HEK293 (cell line): ENCODE data around the gene NUDT22.

Experiments used
- CTCF ChIA-PET: fragments of 350-600 bp; formaldehyde crosslinking; extraction: SDS; loops from one replicate; lab custom pipeline; 2021; ENCODE audit warnings: antibody characterized with exemption; lab: Yijun Ruan, JAX
- POLR2A ChIA-PET: fragments of 300-600 bp; formaldehyde crosslinking; extraction: SDS; loops from one replicate; lab custom pipeline; 2020; ENCODE audit warnings: antibody characterized with exemption, inconsistent platforms; lab: Yijun Ruan, JAX
- H3K27ac ChIP-seq: fragments of 200-500 bp; sonication (Bioruptor generic); 2 replicates; pipeline ENCODE4 v1.5.1; 2014; ENCODE audit warnings: low read depth, low read length, control low read depth, inconsistent platforms; ENCODE audit errors: extremely low read depth
- H3K36me3 ChIP-seq, 2 experiments: fragments of 200-500 bp in 1 of 2; sonication (Bioruptor generic) in 1 of 2; 1 replicate in 1 of 2; 2 replicates in 1 of 2; pipeline ENCODE4 v1.5.1; 2014 to 2017; ENCODE audit warnings: inconsistent platforms in 2 of 2, low read length in 2 of 2; ENCODE audit not compliant: control insufficient read depth in 2 of 2, insufficient read depth in 1 of 2
- H3K4me1 ChIP-seq: fragments of 200-500 bp; sonication (Bioruptor generic); 2 replicates; pipeline ENCODE4 v1.5.1; 2014; ENCODE audit warnings: mild to moderate bottlenecking, low read length, inconsistent platforms; ENCODE audit not compliant: control insufficient read depth, insufficient read depth
- H3K4me3 ChIP-seq: 2 replicates; pipeline ENCODE4 v1.5.1; 2011; ENCODE audit warnings: low read depth, mild to moderate bottlenecking, control low read depth, low read length, moderate library complexity
- H3K9me3 ChIP-seq: fragments of 200-500 bp; sonication (Bioruptor generic); 2 replicates; pipeline ENCODE4 v1.5.1; 2014; ENCODE audit warnings: low read depth, low read length, inconsistent platforms; ENCODE audit not compliant: control insufficient read depth, insufficient read depth
- IKZF3 ChIP-seq: fragments of 450-650 bp; IDR thresholded peaks from 2 replicates; pipeline ENCODE4 v1.5.0; 2018; ENCODE audit warnings: missing biosample characterization, mild to moderate bottlenecking, missing genetic modification characterization, moderate library complexity
- MEIS1 ChIP-seq: sonication (generic); formaldehyde crosslinking; IDR thresholded peaks from 2 replicates; pipeline ENCODE4 v1.8.1; 2022; ENCODE audit warnings: missing genetic modification reagents, mild to moderate bottlenecking, borderline replicate concordance
- SALL2 ChIP-seq: fragments of 450-650 bp; formaldehyde crosslinking; IDR thresholded peaks from 2 replicates; pipeline ENCODE4 v1.5.0; 2017; ENCODE audit warnings: missing biosample characterization, mild to moderate bottlenecking, missing genetic modification characterization, borderline replicate concordance
- TRIM28 ChIP-seq: IDR thresholded peaks from 2 replicates; pipeline ENCODE4 v1.6.1; 2011; ENCODE audit warnings: low read length, control low read depth, borderline replicate concordance
- ZIC2 ChIP-seq: fragments of 450-650 bp; formaldehyde crosslinking; IDR thresholded peaks from 2 replicates; pipeline ENCODE4 v1.5.1; 2016; ENCODE audit warnings: missing biosample characterization, missing genetic modification characterization
- ZNF23 ChIP-seq: fragments of 450-650 bp; formaldehyde crosslinking; IDR thresholded peaks from 2 replicates; pipeline ENCODE4 v1.5.1; 2016; ENCODE audit warnings: missing biosample characterization, missing genetic modification characterization, borderline replicate concordance
- ZNF354C ChIP-seq: fragments of 450-650 bp; formaldehyde crosslinking; IDR thresholded peaks from 2 replicates; pipeline ENCODE4 v1.5.1; 2016; ENCODE audit warnings: missing biosample characterization, missing genetic modification characterization, low read depth, borderline replicate concordance
- ZNF394 ChIP-seq: fragments of 450-650 bp; formaldehyde crosslinking; IDR thresholded peaks from 2 replicates; pipeline ENCODE4 v1.5.1; 2016; ENCODE audit warnings: missing biosample characterization, missing genetic modification characterization, mild to moderate bottlenecking, moderate library complexity, borderline replicate concordance
- ZNF449 ChIP-seq: fragments of 450-650 bp; formaldehyde crosslinking; IDR thresholded peaks from 2 replicates; pipeline ENCODE4 v1.5.1; 2017; ENCODE audit warnings: missing biosample characterization, mild to moderate bottlenecking, missing genetic modification characterization, moderate library complexity
- ZNF658 ChIP-seq: fragments of 450-650 bp; formaldehyde crosslinking; IDR thresholded peaks from 2 replicates; pipeline ENCODE4; 2016; ENCODE audit warnings: missing biosample characterization, missing genetic modification characterization
- ZSCAN23 ChIP-seq: fragments of 450-650 bp; formaldehyde crosslinking; IDR thresholded peaks from 2 replicates; pipeline ENCODE4 v1.5.1; 2016; ENCODE audit warnings: missing biosample characterization, missing genetic modification characterization
- ZSCAN30 ChIP-seq: fragments of 450-650 bp; IDR thresholded peaks from 2 replicates; pipeline ENCODE4 v1.5.1; 2018; ENCODE audit warnings: missing biosample characterization, mild to moderate bottlenecking, missing genetic modification characterization, moderate library complexity
- TF ChIP-seq, protein P1 (sequence below): fragments of 450-650 bp; formaldehyde crosslinking; IDR thresholded peaks from 2 replicates; pipeline ENCODE4 v1.5.1; 2016; ENCODE audit warnings: missing biosample characterization, missing genetic modification characterization, borderline replicate concordance
- TF ChIP-seq, protein P2 (sequence below): fragments of 450-650 bp; formaldehyde crosslinking; IDR thresholded peaks from 2 replicates; pipeline ENCODE4 v1.5.1; 2016; ENCODE audit warnings: missing biosample characterization, missing genetic modification characterization

Gene NUDT22

GRCh38 chr11:64231546-64231945, 5.5 kb downstream of the NUDT22 start:
- Histone ChIP-seq H3K36me3 (peaks cover 0 to 8% of the 10 kb centered on the region in 2 experiments; a peak in 1 of 3 replicates), H3K4me3 (no peak overlapping the region)
- POLR2A ChIA-PET: interaction anchor here (0.7 to 3.5 kb wide), 4 partner anchors 10 to 422 kb away, joined by 6 to 18 read pairs (median 8); partner anchors contain the start of genes FKBP2 and STIP1
- no peak for TF ChIP-seq IKZF3
- TF ChIP-seq SALL2 (tag by site-specific recombination): no peak
- no peak for TF ChIP-seq ZNF394 (tag by site-specific recombination)
- TF ChIP-seq ZNF658 (tag by site-specific recombination): no peak
- no peak for TF ChIP-seq TRIM28
- no peak for TF ChIP-seq ZNF449 (tag by site-specific recombination)
- no peak for TF ChIP-seq ZNF354C (tag by site-specific recombination)
- TF ChIP-seq, protein P1, sequence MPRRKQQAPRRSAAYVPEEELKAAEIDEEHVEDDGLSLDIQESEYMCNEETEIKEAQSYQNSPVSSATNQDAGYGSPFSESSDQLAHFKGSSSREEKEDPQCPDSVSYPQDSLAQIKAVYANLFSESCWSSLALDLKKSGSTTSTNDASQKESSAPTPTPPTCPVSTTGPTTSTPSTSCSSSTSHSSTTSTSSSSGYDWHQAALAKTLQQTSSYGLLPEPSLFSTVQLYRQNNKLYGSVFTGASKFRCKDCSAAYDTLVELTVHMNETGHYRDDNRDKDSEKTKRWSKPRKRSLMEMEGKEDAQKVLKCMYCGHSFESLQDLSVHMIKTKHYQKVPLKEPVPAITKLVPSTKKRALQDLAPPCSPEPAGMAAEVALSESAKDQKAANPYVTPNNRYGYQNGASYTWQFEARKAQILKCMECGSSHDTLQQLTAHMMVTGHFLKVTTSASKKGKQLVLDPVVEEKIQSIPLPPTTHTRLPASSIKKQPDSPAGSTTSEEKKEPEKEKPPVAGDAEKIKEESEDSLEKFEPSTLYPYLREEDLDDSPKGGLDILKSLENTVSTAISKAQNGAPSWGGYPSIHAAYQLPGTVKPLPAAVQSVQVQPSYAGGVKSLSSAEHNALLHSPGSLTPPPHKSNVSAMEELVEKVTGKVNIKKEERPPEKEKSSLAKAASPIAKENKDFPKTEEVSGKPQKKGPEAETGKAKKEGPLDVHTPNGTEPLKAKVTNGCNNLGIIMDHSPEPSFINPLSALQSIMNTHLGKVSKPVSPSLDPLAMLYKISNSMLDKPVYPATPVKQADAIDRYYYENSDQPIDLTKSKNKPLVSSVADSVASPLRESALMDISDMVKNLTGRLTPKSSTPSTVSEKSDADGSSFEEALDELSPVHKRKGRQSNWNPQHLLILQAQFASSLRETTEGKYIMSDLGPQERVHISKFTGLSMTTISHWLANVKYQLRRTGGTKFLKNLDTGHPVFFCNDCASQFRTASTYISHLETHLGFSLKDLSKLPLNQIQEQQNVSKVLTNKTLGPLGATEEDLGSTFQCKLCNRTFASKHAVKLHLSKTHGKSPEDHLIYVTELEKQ: no peak
- no peak for TF ChIP-seq MEIS1
- TF ChIP-seq, protein P2, sequence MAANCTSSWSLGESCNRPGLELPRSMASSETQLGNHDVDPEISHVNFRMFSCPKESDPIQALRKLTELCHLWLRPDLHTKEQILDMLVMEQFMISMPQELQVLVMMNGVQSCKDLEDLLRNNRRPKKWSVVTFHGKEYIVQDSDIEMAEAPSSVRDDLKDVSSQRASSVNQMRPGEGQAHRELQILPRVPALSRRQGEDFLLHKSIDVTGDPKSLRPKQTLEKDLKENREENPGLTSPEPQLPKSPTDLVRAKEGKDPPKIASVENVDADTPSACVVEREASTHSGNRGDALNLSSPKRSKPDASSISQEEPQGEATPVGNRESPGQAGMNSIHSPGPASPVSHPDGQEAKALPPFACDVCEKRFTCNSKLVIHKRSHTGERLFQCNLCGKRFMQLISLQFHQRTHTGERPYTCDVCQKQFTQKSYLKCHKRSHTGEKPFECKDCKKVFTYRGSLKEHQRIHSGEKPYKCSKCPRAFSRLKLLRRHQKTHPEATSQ: no peak
- TF ChIP-seq, all 188 proteins: peak for 0
- CTCF ChIA-PET: interaction anchor here (0.5 to 2.3 kb wide), 4 partner anchors 14 to 1445 kb away, joined by 3 to 12 read pairs (median 6); partner anchors contain the start of gene PLCB3
- no peaks in the 10 kb centered on the region for H3K4me1 ChIP-seq
- H3K9me3 ChIP-seq: no peaks in the 10 kb centered on the region
- H3K27ac ChIP-seq: no peak overlapping the region

GRCh38 chr11:64232182-64232966, 6.3 kb downstream of the NUDT22 start:
- H3K4me3 ChIP-seq: no peak overlapping the region
- TF ChIP-seq ZIC2 (tag by site-specific recombination): peak; percentile 44
- TF ChIP-seq ZSCAN23 (tag by site-specific recombination): no peak
- TF ChIP-seq ZNF23 (tag by site-specific recombination): no peak
- TF ChIP-seq ZSCAN30 (tag by site-specific recombination): no peak
- peaks cover 0 to 14% of the 10 kb centered on the region in 2 experiments; a peak in 1 of 3 replicates for H3K36me3 ChIP-seq
- no peaks in the 10 kb centered on the region for H3K9me3 ChIP-seq
- CTCF ChIA-PET: interaction anchor here (0.6 to 2.3 kb wide), 5 partner anchors 18 to 395 kb away, joined by 3 to 12 read pairs (median 3); partner anchors contain the start of gene PLCB3
- no peak overlapping the region for H3K27ac ChIP-seq
- POLR2A ChIA-PET: interaction anchor here (0.7 to 3.5 kb wide), 4 partner anchors 9 to 173 kb away, joined by 3 to 18 read pairs (median 8); partner anchors contain the start of genes FKBP2 and STIP1
- no peaks in the 10 kb centered on the region for H3K4me1 ChIP-seq
